Adrenal gland (tissue), 5 donors: ENCODE data around the gene MYEOV.

ENCODE experiments used
- CTCF ChIP-seq, 6 experiments: fragments of 450-650 bp in 4 of 6; fragments of 200-600 bp in 2 of 6; sonication (generic) in 1 of 6; IDR thresholded peaks; 1 replicate in 5 of 6; 2 replicates in 1 of 6; pipeline versions ENCODE4 v1.5.1 to v1.8.0; 2016 to 2021; ENCODE audit warnings: antibody characterized with exemption in 6 of 6, mild to moderate bottlenecking in 2 of 6, moderate library complexity in 1 of 6
- POLR2A ChIP-seq, 2 donors: fragments of 450-650 bp; IDR thresholded peaks; one replicate each; pipeline ENCODE4 v1.6.1; 2017; ENCODE audit warnings: antibody characterized with exemption in 2 of 2, mild to moderate bottlenecking in 2 of 2, moderate library complexity in 1 of 2
- donor health status: DM: no; HTN: no; CAD: no.

GRCh38 chr11:69303427-69303826, 9.5 kb downstream of the MYEOV start:
- TF ChIP-seq CTCF (IDR thresholded peaks at IDR 0.05) (no peak), POLR2A (IDR thresholded peaks at IDR 0.05) (no peak)
